Measurements from ENCODE around the gene HOXA3. TPM values are rescaled to one million over a fixed set of nuclear protein-coding genes. Genes with fewer than 3 reads are reported as not detected.

HOXA3 gene
- total RNA-seq, 2 donors from 2014 or later: not detected

DNA sequence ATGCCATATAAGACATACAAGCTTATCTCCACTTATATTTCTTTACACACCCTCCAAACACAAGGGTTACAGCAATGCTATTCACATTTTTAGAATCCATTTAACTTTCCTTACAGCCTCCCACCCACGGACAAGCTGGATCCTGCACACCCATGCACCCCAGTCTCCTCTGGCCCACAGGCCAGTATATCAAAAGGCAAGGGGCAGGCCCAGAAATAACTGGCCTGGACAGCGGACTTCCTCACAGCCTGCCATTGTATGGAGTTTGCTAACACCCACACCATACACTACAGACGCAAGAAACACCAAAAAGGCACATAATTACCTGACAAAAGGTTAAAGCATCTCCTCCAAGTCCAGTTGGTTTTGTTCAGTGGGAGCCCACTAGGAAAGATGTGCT, 33.8 kb downstream of the HOXA3 start:
- Mint-ChIP-seq H3K4me1 (peaks cover 4% of the 10 kb centered on the region), H3K36me3 (ENCODE audit: low read depth) (no peaks in the 10 kb centered on the region), H3K4me3 (no peak overlapping the region), H3K27me3 (ENCODE audit: insufficient read depth) (peaks cover 96% of the 10 kb centered on the region), H3K27ac (no peak overlapping the region), H3K9me3 (no peaks in the 10 kb centered on the region)
- no peak overlapping the region for H3K9ac ChIP-seq (ENCODE audit: extremely low read depth, low read length, poor library complexity, severe bottlenecking)
- no peaks in the 10 kb centered on the region for H3K4me1 ChIP-seq (ENCODE audit: control insufficient read depth, insufficient read depth, low read length)
- WGBS, 2 experiments (ENCODE audit: insufficient coverage in 1 of 2, insufficient read length in 1 of 2): 13% methylated on average over 1 to 3 of the region's 3 CpGs
- no peak for DNase-seq
- no peaks in the 10 kb centered on the region for H3K9me3 ChIP-seq (ENCODE audit: control insufficient read depth, low read length)
- no peak overlapping the region for H3K4me3 ChIP-seq (ENCODE audit: low read length)
- no peaks in the 10 kb centered on the region for H3K36me3 ChIP-seq (ENCODE audit: control insufficient read depth, insufficient read depth, low read length)
- H3K27me3 ChIP-seq (ENCODE audit: control insufficient read depth, insufficient read depth, low read length, poor library complexity, severe bottlenecking): peaks cover 97% of the 10 kb centered on the region
- H3K27ac ChIP-seq (ENCODE audit: low read depth, low read length): no peak overlapping the region
- TF ChIP-seq, protein P1, sequence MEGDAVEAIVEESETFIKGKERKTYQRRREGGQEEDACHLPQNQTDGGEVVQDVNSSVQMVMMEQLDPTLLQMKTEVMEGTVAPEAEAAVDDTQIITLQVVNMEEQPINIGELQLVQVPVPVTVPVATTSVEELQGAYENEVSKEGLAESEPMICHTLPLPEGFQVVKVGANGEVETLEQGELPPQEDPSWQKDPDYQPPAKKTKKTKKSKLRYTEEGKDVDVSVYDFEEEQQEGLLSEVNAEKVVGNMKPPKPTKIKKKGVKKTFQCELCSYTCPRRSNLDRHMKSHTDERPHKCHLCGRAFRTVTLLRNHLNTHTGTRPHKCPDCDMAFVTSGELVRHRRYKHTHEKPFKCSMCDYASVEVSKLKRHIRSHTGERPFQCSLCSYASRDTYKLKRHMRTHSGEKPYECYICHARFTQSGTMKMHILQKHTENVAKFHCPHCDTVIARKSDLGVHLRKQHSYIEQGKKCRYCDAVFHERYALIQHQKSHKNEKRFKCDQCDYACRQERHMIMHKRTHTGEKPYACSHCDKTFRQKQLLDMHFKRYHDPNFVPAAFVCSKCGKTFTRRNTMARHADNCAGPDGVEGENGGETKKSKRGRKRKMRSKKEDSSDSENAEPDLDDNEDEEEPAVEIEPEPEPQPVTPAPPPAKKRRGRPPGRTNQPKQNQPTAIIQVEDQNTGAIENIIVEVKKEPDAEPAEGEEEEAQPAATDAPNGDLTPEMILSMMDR (conservative IDR thresholded peaks at IDR 0.05): no peak

DNA sequence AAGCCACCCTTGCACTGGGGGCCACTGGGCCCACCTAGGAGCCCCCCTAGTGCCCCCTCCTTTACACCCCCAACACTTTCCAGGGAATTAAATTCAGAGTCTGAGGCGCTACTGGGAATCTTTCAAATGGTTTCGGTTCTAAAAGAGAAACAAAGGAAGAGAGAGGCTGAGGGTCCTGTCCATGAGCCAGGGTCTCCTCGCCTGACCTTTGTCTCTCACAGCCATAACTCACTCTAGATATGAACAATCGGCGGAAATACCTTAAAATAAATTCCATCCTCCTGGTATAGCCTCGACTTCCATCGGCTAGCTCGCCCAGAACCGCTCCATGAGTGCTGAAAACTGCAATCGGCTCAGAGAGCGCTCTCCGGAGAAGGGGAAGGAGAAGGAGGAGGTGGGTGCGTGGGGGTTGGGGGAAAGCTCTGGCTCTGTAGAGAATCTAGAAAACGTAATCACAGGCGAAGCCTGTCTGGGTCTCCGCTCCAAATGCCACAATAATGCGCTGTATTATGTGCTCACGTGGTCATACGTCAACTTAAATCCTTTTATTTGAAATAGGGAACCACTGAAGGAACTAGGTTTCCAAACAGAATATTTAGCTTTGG, 34.4 kb downstream of the HOXA3 start:
- no peaks in the 10 kb centered on the region for H3K4me1 ChIP-seq (ENCODE audit: control insufficient read depth, insufficient read depth, low read length)
- no peak overlapping the region for H3K9ac ChIP-seq (ENCODE audit: extremely low read depth, low read length, poor library complexity, severe bottlenecking)
- peaks cover 95% of the 10 kb centered on the region for H3K27me3 Mint-ChIP-seq (ENCODE audit: insufficient read depth)
- peaks cover 97% of the 10 kb centered on the region for H3K27me3 ChIP-seq (ENCODE audit: control insufficient read depth, insufficient read depth, low read length, poor library complexity, severe bottlenecking)
- WGBS, 2 experiments (ENCODE audit: insufficient coverage in 1 of 2, insufficient read length in 1 of 2): 9 to 13% methylated on average over 5 to 19 of the region's 19 CpGs
- no peaks in the 10 kb centered on the region for H3K9me3 Mint-ChIP-seq
- H3K36me3 Mint-ChIP-seq (ENCODE audit: low read depth): no peaks in the 10 kb centered on the region
- no peak overlapping the region for H3K4me3 Mint-ChIP-seq
- no peak overlapping the region for H3K27ac ChIP-seq (ENCODE audit: low read depth, low read length)
- peaks cover 4% of the 10 kb centered on the region for H3K4me1 Mint-ChIP-seq
- TF ChIP-seq, protein P1 (conservative IDR thresholded peaks at IDR 0.05): no peak
- no peak for DNase-seq
- H3K27ac Mint-ChIP-seq: no peak overlapping the region
- H3K9me3 ChIP-seq (ENCODE audit: control insufficient read depth, low read length): no peaks in the 10 kb centered on the region
- H3K36me3 ChIP-seq (ENCODE audit: control insufficient read depth, insufficient read depth, low read length): no peaks in the 10 kb centered on the region
- H3K4me3 ChIP-seq (ENCODE audit: low read length): no peak overlapping the region

DNA sequence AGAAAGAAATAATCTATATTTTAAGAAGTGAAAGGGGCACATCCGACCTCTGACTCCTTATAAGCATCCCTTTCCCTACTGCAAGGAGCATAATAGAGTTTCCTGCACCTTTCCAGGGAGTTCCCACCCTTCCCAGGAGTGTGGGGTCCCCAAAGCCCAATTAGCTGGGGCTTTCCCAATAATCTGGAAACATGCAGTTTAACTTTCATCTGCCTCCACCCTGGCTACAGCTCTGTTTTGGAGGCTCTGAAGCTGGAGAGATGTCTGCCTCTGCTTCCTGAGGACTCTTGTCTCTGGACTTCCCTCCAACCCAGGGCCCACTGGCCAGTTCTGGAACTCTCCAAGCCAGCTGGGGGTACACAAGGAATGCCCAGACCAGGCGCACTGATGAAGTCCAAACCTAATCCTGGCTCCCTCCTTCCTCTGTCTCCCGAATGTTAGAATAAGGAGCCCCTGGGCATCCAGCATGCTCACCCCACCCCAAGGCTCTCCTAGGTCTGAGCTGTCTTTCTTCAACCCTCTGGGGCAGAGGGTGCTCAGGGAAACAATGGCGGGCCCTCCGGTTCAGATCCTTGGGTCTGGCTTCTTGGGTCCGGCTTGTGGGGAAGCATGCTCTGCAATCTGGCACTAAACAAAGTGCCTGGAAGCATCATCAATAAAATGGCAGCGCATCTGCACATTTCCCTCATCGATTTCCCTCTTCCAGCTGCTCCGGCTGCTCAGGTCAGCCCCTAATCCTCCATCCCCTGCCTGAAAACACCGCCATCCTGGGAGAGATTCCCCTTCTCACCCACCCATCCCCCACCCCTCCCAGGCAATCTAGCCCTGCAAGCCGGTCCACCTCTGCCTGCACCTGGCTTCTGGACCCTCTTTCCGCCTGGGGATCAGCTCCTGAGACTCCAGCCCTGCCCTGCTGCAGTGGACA, 35.2 kb downstream of the HOXA3 start:
- Histone ChIP-seq H3K4me1 (ENCODE audit: control insufficient read depth, insufficient read depth, low read length) (no peaks in the 10 kb centered on the region), H3K36me3 (ENCODE audit: control insufficient read depth, insufficient read depth, low read length) (no peaks in the 10 kb centered on the region), H3K27ac (ENCODE audit: low read depth, low read length) (no peak overlapping the region), H3K9ac (ENCODE audit: extremely low read depth, low read length, poor library complexity, severe bottlenecking) (no peak overlapping the region), H3K9me3 (ENCODE audit: control insufficient read depth, low read length) (no peaks in the 10 kb centered on the region), H3K27me3 (ENCODE audit: control insufficient read depth, insufficient read depth, low read length, poor library complexity, severe bottlenecking) (peaks cover 97% of the 10 kb centered on the region), H3K4me3 (ENCODE audit: low read length) (no peak overlapping the region)
- no peak overlapping the region for H3K4me3 Mint-ChIP-seq
- H3K4me1 Mint-ChIP-seq: peaks cover 1% of the 10 kb centered on the region
- WGBS, 2 experiments (ENCODE audit: insufficient coverage in 1 of 2, insufficient read length in 1 of 2): 12 to 13% methylated on average over 7 to 12 of the region's 12 CpGs
- no peaks in the 10 kb centered on the region for H3K36me3 Mint-ChIP-seq (ENCODE audit: low read depth)
- no peaks in the 10 kb centered on the region for H3K9me3 Mint-ChIP-seq
- H3K27ac Mint-ChIP-seq: no peak overlapping the region
- H3K27me3 Mint-ChIP-seq (ENCODE audit: insufficient read depth): peaks cover 95% of the 10 kb centered on the region
- no peak for DNase-seq
- TF ChIP-seq, protein P1 (conservative IDR thresholded peaks at IDR 0.05): no peak
